Measurements from ENCODE around the gene POP7.

- TF ChIP-seq, protein P1, sequence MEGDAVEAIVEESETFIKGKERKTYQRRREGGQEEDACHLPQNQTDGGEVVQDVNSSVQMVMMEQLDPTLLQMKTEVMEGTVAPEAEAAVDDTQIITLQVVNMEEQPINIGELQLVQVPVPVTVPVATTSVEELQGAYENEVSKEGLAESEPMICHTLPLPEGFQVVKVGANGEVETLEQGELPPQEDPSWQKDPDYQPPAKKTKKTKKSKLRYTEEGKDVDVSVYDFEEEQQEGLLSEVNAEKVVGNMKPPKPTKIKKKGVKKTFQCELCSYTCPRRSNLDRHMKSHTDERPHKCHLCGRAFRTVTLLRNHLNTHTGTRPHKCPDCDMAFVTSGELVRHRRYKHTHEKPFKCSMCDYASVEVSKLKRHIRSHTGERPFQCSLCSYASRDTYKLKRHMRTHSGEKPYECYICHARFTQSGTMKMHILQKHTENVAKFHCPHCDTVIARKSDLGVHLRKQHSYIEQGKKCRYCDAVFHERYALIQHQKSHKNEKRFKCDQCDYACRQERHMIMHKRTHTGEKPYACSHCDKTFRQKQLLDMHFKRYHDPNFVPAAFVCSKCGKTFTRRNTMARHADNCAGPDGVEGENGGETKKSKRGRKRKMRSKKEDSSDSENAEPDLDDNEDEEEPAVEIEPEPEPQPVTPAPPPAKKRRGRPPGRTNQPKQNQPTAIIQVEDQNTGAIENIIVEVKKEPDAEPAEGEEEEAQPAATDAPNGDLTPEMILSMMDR (IDR thresholded peaks at IDR 0.05; ENCODE audit: low read depth, low read length) = no peak
- no peak for TF ChIP-seq POLR2A (IDR thresholded peaks at IDR 0.05; ENCODE audit: extremely low read depth, insufficient read length)
- no peak for TF ChIP-seq MAX (IDR thresholded peaks at IDR 0.05; ENCODE audit: low read depth, low read length)
- TF ChIP-seq MYC (IDR thresholded peaks at IDR 0.05; ENCODE audit: low read depth, low read length) = no peak
Measured at GRCh38 chr7:100714725-100715124, 8.8 kb downstream of the POP7 start.

Data from NB4 (cell line).